Activated naive CD8-positive, alpha-beta T cell treated with anti-CD3 and anti-CD28 coated beads for 36 hours (primary cell): ENCODE measurements around the gene PDPK1. TPM values are rescaled to one million over a fixed set of nuclear protein-coding genes. Genes with fewer than 3 reads are reported as not detected.
A peak's percentile ranks its signal among the peaks of the same experiment; 100 is the strongest.
"Not testable (repeated sequence)": the region's sequence is repeated elsewhere in the genome, so short reads cannot be mapped to it uniquely, and the experiment has no call there.

Experiments
- DNase-seq: peaks from one replicate; pipeline ENCODE4 v3.0.0; 2021
- H3K27ac Mint-ChIP-seq: one replicate; pipeline ENCODE4 v1.8.0; 2022; ENCODE audit warnings: mild to moderate bottlenecking, moderate library complexity, mixed read lengths
- H3K27me3 Mint-ChIP-seq: one replicate; pipeline ENCODE4 v1.8.0; 2022; ENCODE audit warnings: mild to moderate bottlenecking, mixed read lengths
- H3K36me3 Mint-ChIP-seq: one replicate; pipeline ENCODE4 v1.8.0; 2021; ENCODE audit warnings: mild to moderate bottlenecking, mixed read lengths
- H3K4me1 Mint-ChIP-seq: one replicate; pipeline ENCODE4 v1.8.0; 2021; ENCODE audit warnings: mixed read lengths
- H3K4me3 Mint-ChIP-seq: one replicate; pipeline ENCODE4 v1.8.0; 2022; ENCODE audit warnings: mild to moderate bottlenecking, moderate library complexity, mixed read lengths
- H3K9me3 Mint-ChIP-seq: one replicate; pipeline ENCODE4 v1.8.0; 2022; ENCODE audit warnings: mixed read lengths
- total RNA-seq, 2 experiments: library from RNA; stranded (reverse); gene quantifications; one replicate each; pipeline ENCODE4 v1.2.3, GENCODE V29; 2021

The PDPK1 gene
- total RNA-seq, 2 experiments from 2014 or later, result 36.5 to 42.2 TPM

- no peaks in the 10 kb centered on the region for H3K27me3 Mint-ChIP-seq
- DNase-seq, result no peak
These were observed 10.1 kb upstream of the PDPK1 start for GRCh38 chr16:2527784-2528100.

GRCh38 chr16:2528161-2529060 is 9.4 kb upstream of the PDPK1 start:
- Mint-ChIP-seq H3K4me1 (peaks cover 18% of the 10 kb centered on the region), H3K27me3 (no peaks in the 10 kb centered on the region), H3K36me3 (peaks cover 5% of the 10 kb centered on the region), H3K9me3 (no peaks in the 10 kb centered on the region), H3K4me3 (no peak overlapping the region), H3K27ac (no peak overlapping the region)
- no peak for DNase-seq

More at GRCh38 chr16:2527784-2528100, 10.1 kb upstream of the PDPK1 start:
- no peak overlapping the region for H3K27ac Mint-ChIP-seq
- H3K9me3 Mint-ChIP-seq, result no peaks in the 10 kb centered on the region
- peaks cover 16% of the 10 kb centered on the region for H3K4me1 Mint-ChIP-seq
- H3K4me3 Mint-ChIP-seq, result no peak overlapping the region
- H3K36me3 Mint-ChIP-seq, result peaks cover 5% of the 10 kb centered on the region

DNA sequence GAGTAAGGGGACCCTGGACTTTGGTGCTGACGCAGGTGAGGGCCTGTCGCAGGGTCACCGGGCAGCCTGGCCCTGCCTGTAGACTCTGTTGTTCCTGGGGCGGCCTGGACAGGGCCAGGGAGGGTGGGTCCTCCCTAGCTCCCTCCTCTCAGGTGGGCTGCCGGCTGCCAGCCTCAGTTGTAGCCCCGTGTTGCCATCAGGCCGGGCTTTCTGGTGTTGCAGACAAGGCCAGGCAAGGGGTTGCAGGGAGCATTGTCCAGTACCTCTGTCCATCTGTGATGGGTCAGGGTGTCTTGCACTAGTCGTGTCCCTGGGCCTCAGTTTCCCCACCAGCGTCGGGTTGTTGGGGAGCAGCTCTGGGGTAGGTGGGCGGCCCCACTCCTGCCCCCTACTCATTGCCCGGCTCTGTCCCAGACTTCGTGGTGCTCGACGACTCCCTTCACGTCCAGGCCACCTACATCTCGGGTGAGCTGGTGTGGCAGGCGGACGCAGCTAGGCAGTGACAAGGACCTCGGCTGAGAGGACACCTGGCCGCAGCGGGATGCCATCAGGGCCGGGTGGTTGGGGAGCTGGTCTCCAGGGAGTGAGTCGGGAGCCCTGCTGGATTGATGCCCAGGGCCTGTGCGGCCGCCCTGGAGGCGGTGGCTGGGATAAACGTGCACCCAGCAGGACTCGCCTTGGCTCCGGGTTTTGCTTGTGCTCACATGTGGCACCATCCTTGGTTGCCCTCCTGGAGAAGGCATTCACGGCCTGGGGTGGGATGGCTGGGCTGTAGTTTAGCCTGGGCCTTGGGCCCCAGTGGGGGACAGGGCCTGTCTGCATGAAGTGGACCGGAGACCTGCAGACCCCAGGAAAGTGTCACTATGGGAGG is 8.5 kb upstream of the PDPK1 start:
- no peaks in the 10 kb centered on the region for H3K27me3 Mint-ChIP-seq
- H3K27ac Mint-ChIP-seq, result no peak overlapping the region
- peaks cover 16% of the 10 kb centered on the region for H3K4me1 Mint-ChIP-seq
- DNase-seq, result no peak
- no peaks in the 10 kb centered on the region for H3K9me3 Mint-ChIP-seq
- H3K4me3 Mint-ChIP-seq, result no peak overlapping the region
- H3K36me3 Mint-ChIP-seq, result peaks cover 4% of the 10 kb centered on the region

DNA sequence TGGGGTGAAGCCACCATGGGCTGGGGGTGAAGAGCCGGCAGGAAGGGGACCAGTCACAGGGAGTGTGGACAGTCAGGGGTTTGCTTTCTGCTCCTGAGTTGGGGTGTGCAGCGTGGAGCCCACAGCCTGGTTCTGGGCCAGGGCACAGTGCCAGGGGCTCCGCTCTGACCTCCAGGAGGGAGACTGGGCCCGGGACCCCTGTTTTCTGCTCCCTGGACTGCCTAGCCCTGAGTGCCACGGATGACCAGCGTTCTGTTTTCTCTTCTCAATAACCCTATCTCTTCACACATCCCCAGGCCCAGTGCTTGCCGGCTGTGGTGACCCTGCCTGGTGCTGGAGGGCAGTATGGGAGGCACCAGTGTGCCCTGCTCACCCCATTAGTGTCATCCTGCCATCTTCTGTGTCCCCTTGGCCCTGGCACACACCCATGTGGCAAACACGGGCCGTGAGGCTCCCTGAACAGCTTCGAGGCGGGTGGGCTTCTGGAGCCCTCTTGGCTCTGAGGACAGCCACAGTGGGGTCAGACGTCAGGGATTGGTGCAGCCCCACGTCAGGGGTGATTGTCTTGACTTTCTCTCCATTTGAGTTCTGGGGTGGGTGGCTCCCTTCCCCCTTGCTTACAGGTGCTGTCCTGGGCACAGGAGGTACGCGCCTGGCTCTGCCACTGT is 7.7 kb upstream of the PDPK1 start:
- no peak overlapping the region for H3K4me3 Mint-ChIP-seq
- H3K4me1 Mint-ChIP-seq, result peaks cover 15% of the 10 kb centered on the region
- no peak for DNase-seq
- peaks cover 2% of the 10 kb centered on the region for H3K36me3 Mint-ChIP-seq
- no peaks in the 10 kb centered on the region for H3K27me3 Mint-ChIP-seq
- H3K27ac Mint-ChIP-seq, result peak overlapping the region; percentile 58
- no peaks in the 10 kb centered on the region for H3K9me3 Mint-ChIP-seq

- no peak for DNase-seq
- H3K27ac Mint-ChIP-seq, result peak overlapping the region; percentile 91
- peaks cover 15% of the 10 kb centered on the region for H3K4me1 Mint-ChIP-seq
- H3K4me3 Mint-ChIP-seq, result peak overlapping the region; percentile 91
- no peaks in the 10 kb centered on the region for H3K9me3 Mint-ChIP-seq
- H3K27me3 Mint-ChIP-seq, result no peaks in the 10 kb centered on the region
- H3K36me3 Mint-ChIP-seq, result peaks cover 2% of the 10 kb centered on the region
These were observed 7.0 kb upstream of the PDPK1 start for GRCh38 chr16:2530629-2531318.

DNA sequence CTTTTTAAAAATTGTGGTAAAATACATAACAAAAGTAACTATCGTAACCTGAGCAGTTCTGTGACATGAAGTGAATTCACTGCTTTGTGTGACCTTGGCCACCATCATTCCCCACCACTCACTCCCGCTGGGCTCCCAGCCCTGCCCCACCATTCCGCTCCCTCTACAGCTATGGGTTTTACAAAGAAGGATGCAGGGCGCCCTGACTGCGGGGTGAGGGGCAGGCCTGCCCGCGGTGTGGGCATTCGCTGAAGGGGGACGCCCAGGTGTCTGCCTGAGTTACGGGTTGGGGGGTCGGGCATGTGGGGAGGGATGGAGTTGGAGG is 6.5 kb upstream of the PDPK1 start, which contains the start of gene CEMP1:
TSS of gene CEMP1 (minus strand) at position 38 of the 325 bp plus-strand sequence. CDS start 335 bp downstream, outside the sequence.
- Mint-ChIP-seq H3K27ac (peak within 1 kb of the TSS; percentile 97), H3K36me3 (peaks cover 2% of the 10 kb centered on the region), H3K4me3 (peak within 1 kb of the TSS; percentile 91), H3K27me3 (no peaks in the 10 kb centered on the region), H3K9me3 (no peaks in the 10 kb centered on the region), H3K4me1 (peaks cover 15% of the 10 kb centered on the region)
- DNase-seq, result no peak

GRCh38 chr16:2531696-2532493 is 5.9 kb upstream of the PDPK1 start:
- Mint-ChIP-seq H3K4me3 (peak overlapping the region; percentile 91), H3K36me3 (peaks cover 2% of the 10 kb centered on the region), H3K27ac (peak overlapping the region; percentile 97), H3K9me3 (no peaks in the 10 kb centered on the region), H3K4me1 (peaks cover 15% of the 10 kb centered on the region), H3K27me3 (no peaks in the 10 kb centered on the region)
- DNase-seq, result peak; percentile 99

DNA sequence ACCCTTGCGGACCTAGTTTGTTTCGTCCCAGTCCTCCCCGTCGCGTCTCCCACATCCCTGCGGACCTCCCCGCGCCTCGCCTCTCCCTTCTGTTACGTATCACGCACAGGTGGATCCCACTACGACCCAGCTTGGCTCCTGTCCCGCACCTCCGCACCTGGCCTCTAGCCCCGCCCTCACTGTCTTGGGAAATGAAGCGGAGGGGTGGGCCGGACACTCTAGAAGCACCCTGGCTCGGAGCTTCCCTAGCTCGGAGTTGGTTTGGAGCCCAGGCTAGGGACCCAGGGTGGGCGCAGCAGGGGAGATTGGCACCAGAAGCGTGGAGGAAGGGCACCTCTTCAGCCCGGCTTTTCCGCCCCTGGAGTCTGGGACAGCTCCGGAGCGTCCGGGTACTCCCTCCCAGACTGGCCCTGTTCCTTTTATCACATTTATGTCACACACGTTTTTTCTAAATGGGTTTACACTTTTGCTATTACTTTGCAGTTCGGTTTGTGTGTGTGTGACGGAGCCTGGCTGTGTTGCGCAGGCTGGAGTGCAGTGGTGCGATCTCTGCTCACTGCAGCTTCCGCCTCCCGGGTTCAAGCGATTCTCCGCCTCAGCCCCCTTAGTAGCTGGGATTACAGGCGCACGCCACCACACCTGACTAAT is 5.2 kb upstream of the PDPK1 start:
- peaks cover 18% of the 10 kb centered on the region for H3K4me1 Mint-ChIP-seq
- H3K9me3 Mint-ChIP-seq, result no peaks in the 10 kb centered on the region
- peak overlapping the region; percentile 97 for H3K27ac Mint-ChIP-seq
- H3K4me3 Mint-ChIP-seq, result peak overlapping the region; percentile 91
- peak; percentile 67 for DNase-seq
- H3K36me3 Mint-ChIP-seq, result peaks cover 2% of the 10 kb centered on the region
- no peaks in the 10 kb centered on the region for H3K27me3 Mint-ChIP-seq

DNA sequence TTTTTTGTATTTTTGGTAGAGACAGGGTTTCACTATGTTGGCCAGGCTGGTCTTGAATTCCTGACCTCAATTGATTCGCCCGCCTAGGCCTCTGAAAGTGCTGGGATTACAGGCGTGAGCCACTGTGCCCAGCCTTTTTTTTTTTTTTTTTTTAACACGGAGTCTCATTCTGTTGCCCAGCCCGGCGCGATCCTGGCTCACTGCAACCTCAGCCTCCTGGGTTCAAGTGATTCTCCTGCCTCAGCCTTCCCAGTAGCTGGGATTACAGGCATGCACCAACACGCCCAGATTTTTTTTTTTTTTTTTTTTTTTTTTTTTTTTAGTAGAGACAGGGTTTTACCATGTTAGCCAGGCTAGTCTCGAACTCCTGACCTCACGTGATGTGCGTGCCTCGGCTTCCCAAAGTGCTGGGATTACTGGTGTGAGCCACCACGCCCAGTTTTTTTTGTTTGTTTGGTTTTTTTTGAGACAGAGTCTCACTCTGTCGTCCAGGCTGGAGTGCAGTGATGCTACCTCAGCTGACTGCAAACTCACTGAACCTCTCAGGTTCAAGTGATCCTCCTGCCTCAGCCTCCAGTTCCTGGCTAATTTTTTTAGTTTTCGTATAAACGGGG is 4.6 kb upstream of the PDPK1 start:
- not testable (repeated sequence) for H3K36me3 Mint-ChIP-seq, DNase-seq, H3K9me3 Mint-ChIP-seq, H3K27me3 Mint-ChIP-seq
- Mint-ChIP-seq H3K4me1 (peaks cover 18% of the 10 kb centered on the region), H3K27ac (peak overlapping the region; percentile 97), H3K4me3 (peak overlapping the region; percentile 91)

DNA sequence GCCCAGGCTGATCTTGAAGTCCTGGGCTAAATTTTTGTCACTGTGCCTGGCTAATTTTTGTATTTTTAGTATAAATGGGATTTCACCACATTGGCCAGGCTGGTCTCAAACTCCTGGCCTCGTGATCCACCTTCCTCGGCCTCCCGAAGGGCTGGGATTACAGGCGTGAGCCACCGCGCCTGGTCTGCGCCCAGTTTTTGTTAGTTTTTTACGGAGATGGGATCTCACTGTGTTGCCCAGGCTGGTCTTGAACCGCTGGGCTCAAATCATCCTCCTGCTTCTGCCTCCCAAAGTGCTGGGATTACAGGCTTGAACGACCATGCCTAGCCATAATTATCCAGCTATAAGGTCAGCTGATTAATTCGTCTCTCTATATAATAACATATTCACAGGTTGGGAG is 3.9 kb upstream of the PDPK1 start:
- Mint-ChIP-seq H3K36me3 (peaks cover 4% of the 10 kb centered on the region), H3K27ac (peak overlapping the region; percentile 25), H3K27me3 (no peaks in the 10 kb centered on the region), H3K9me3 (no peaks in the 10 kb centered on the region), H3K4me3 (peak overlapping the region; percentile 34), H3K4me1 (peaks cover 21% of the 10 kb centered on the region)
- DNase-seq, result no peak

DNA sequence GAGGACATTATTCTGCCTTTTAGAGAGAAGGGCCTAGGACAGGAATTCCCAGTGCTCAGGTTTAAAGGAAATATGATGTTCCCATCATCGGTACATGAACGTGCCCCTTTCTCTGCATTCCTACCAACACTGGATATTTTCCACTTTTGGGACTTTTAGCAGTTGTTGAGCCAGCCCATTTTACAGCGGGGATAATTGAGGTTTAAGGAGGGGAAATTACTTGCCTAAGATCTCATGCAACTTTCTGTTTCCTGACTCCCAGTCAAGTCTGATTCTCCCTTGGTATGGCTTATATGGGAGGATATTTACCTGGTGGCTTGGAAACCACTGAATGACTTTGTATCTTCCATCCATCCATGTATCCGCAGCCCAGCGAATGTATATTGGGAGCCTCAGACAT is 3.5 kb upstream of the PDPK1 start:
- not testable (repeated sequence) for H3K27me3 Mint-ChIP-seq, H3K36me3 Mint-ChIP-seq, H3K9me3 Mint-ChIP-seq, H3K27ac Mint-ChIP-seq, H3K4me3 Mint-ChIP-seq, DNase-seq
- peaks cover 23% of the 10 kb centered on the region for H3K4me1 Mint-ChIP-seq

DNA sequence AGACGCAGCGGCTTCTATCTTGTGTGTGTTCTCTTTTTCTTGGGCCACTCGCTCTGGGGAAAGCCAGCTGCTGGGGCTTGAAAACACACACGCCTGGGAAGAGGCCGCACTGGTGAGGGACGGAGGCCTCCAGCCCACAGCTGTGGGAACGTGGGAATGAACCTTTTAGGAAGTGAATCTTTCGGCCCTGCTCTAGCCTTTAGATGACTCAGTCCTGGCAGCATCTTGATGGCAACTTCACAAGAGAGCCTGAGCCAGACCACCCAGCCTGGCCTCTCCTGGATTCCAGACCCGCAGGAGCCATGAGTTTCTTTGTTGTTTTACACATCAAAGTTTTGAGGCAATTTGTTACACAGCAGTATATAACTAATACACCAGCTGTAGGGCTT is 2.2 kb upstream of the PDPK1 start:
- Mint-ChIP-seq H3K9me3 (no peaks in the 10 kb centered on the region), H3K27me3 (no peaks in the 10 kb centered on the region)
- no peak for DNase-seq

GRCh38 chr16:2539192-2539844 is 1.5 kb downstream of the PDPK1 start:
- not testable (repeated sequence) for H3K36me3 Mint-ChIP-seq, H3K9me3 Mint-ChIP-seq, DNase-seq, H3K27me3 Mint-ChIP-seq
- Mint-ChIP-seq H3K4me3 (peak overlapping the region; percentile 87), H3K4me1 (peaks cover 36% of the 10 kb centered on the region), H3K27ac (peak overlapping the region; percentile 51)

More for the DNA sequence above, 2.2 kb upstream of the PDPK1 start:
- Mint-ChIP-seq H3K4me3 (no peak overlapping the region), H3K4me1 (peaks cover 35% of the 10 kb centered on the region), H3K36me3 (peaks cover 6% of the 10 kb centered on the region), H3K27ac (no peak overlapping the region)
